C4-2B (cell line): Measurements from ENCODE around the gene EVI5.

ENCODE experiments used
- CTCF ChIP-seq: fragments of 450-650 bp; conservative IDR thresholded peaks from 2 replicates; pipeline ENCODE4 v1.5.1; 2017; ENCODE audit warnings: mild to moderate bottlenecking
- ZFX ChIP-seq: fragments of 450-650 bp; IDR thresholded peaks from 2 replicates; pipeline ENCODE4 v1.6.1; 2017

- no peak for TF ChIP-seq ZFX
- no peak for TF ChIP-seq CTCF
These were observed 10.5 kb downstream of the EVI5 start for GRCh38 chr1:92774407-92774806.
